PC-9 (cell line): ENCODE results near the gene MOB3B. TPM values are rescaled to one million over a fixed set of nuclear protein-coding genes. Genes with fewer than 3 reads are reported as not detected.

ENCODE experiments used
- BruUV-seq: library from RNA; stranded (reverse); fragments of 400-500 nt; replicated peaks from 2 replicates; lab custom pipeline; 2021; lab: Mats Ljungman, UMichigan
- CTCF ChIA-PET: fragments of 300-600 bp; sonication (Branson Sonifier 250); formaldehyde crosslinking; loops from one replicate; lab custom pipeline; 2022; ENCODE audit warnings: antibody characterized with exemption; lab: Charles Lee
- POLR2A ChIA-PET: fragments of 300-600 bp; sonication (Branson Sonifier 250); formaldehyde crosslinking; loops from one replicate; lab custom pipeline; 2022; ENCODE audit warnings: antibody characterized with exemption; ENCODE audit not compliant: unreplicated experiment; lab: Charles Lee
- DNase-seq, 2 experiments: peaks; one replicate each; pipeline versions ENCODE4 v3.0.0 to v3.0.0-alpha.2; 2015 to 2022; ENCODE audit warnings: mixed read lengths in 1 of 2
- H2AFZ ChIP-seq: fragments of 200-600 bp; sonication (generic); 2 replicates; pipeline ENCODE4 v1.8.1; 2017; ENCODE audit warnings: antibody characterized with exemption
- H3F3A ChIP-seq: fragments of 200-600 bp; sonication (generic); 2 replicates; pipeline ENCODE4 v1.8.1; 2017; ENCODE audit warnings: antibody characterized with exemption, mild to moderate bottlenecking, low read depth; ENCODE audit not compliant: insufficient read depth
- H3K27ac ChIP-seq: fragments of 200-600 bp; sonication (generic); 2 replicates; pipeline ENCODE4 v1.6.1; 2016; ENCODE audit warnings: mixed run types
- H3K27me3 ChIP-seq: fragments of 200-600 bp; sonication (generic); 2 replicates; pipeline ENCODE4 v1.6.1; 2016; ENCODE audit warnings: low read depth, mixed run types; ENCODE audit not compliant: insufficient read depth
- H3K36me3 ChIP-seq: fragments of 200-600 bp; sonication (generic); 2 replicates; pipeline ENCODE4 v1.6.1; 2016; ENCODE audit warnings: low read depth, mixed run types
- H3K4me1 ChIP-seq: fragments of 200-600 bp; sonication (generic); replicated peaks from 2 replicates; pipeline ENCODE4 v1.6.1; 2016; ENCODE audit warnings: mixed run types; ENCODE audit not compliant: insufficient read depth
- H3K4me2 ChIP-seq: fragments of 200-600 bp; sonication (generic); 2 replicates; pipeline ENCODE4 v1.6.1; 2017; ENCODE audit warnings: mixed run types
- H3K4me3 ChIP-seq: fragments of 200-600 bp; sonication (generic); 2 replicates; pipeline ENCODE4 v1.6.1; 2016; ENCODE audit warnings: mixed run types
- H3K79me2 ChIP-seq: fragments of 200-600 bp; sonication (generic); 2 replicates; pipeline ENCODE4 v1.6.1; 2017; ENCODE audit warnings: low read depth, mixed run types
- H3K9me2 ChIP-seq: fragments of 200-600 bp; sonication (generic); 2 replicates; pipeline ENCODE4 v1.8.1; 2017; ENCODE audit warnings: mild to moderate bottlenecking; ENCODE audit not compliant: insufficient read depth
- H3K9me3 ChIP-seq: fragments of 200-600 bp; sonication (generic); 2 replicates; pipeline ENCODE4 v1.8.1; 2016; ENCODE audit warnings: low read depth; ENCODE audit not compliant: insufficient read depth
- H4K20me1 ChIP-seq: fragments of 200-600 bp; sonication (generic); 2 replicates; pipeline ENCODE4 v1.8.1; 2017; ENCODE audit not compliant: insufficient read depth
- CTCF ChIP-seq: fragments of 200-600 bp; sonication (generic); conservative IDR thresholded peaks from 2 replicates; pipeline ENCODE4 v1.6.1; 2017; ENCODE audit warnings: mixed run types, antibody characterized with exemption, mild to moderate bottlenecking, moderate library complexity
- EZH2 ChIP-seq: fragments of 200-600 bp; sonication (generic); IDR thresholded peaks from 2 replicates; pipeline ENCODE4 v1.8.0; 2017; ENCODE audit warnings: antibody characterized with exemption, low read depth
- intact Hi-C: fragments of 100-400 bp; cut with micrococcal nuclease; formaldehyde crosslinking; loops from one replicate; pipeline ENCODE4 v1.10.0; 2022; ENCODE audit not compliant: unreplicated experiment
- total RNA-seq: library from RNA; stranded (reverse); gene quantifications from 2 replicates; pipeline ENCODE4 v1.2.3, GENCODE V29; 2021

The MOB3B gene
- total RNA-seq, 1 experiment from 2014 or later, result 4.4 TPM

GRCh38 chr9:27394826-27395201, 134.8 kb downstream of the MOB3B start:
- no peak for DNase-seq
- Histone ChIP-seq H3K9me2 (no peaks in the 10 kb centered on the region), H2AFZ (no peak overlapping the region), H3K36me3 (no peaks in the 10 kb centered on the region), H3K27me3 (no peaks in the 10 kb centered on the region), H3F3A (no peaks in the 10 kb centered on the region), H3K4me3 (no peak overlapping the region), H3K79me2 (no peaks in the 10 kb centered on the region), H3K4me2 (no peak overlapping the region), H3K4me1 (no peaks in the 10 kb centered on the region), H4K20me1 (no peaks in the 10 kb centered on the region), H3K27ac (no peak overlapping the region), H3K9me3 (no peaks in the 10 kb centered on the region)
- intact Hi-C loops, result no loop called here
- ChIA-PET POLR2A (interaction anchor here (0.7 kb wide), 1 partner anchor 50 kb away, joined by 4 read pairs; no protein-coding TSS in a partner anchor), CTCF (no interaction called here)
- TF ChIP-seq EZH2 (no peak), CTCF (no peak)
- BruUV-seq, result no TSS peak

GRCh38 chr9:27394154-27394825, 135.3 kb downstream of the MOB3B start:
- H2AFZ ChIP-seq, result no peak overlapping the region
- no TSS peak for BruUV-seq
- TF ChIP-seq CTCF, result no peak
- TF ChIP-seq EZH2, result no peak

GRCh38 chr9:27393054-27393846, 136.4 kb downstream of the MOB3B start:
- BruUV-seq, result no TSS peak
- H3K4me2 ChIP-seq, result no peak overlapping the region
- no peak overlapping the region for H2AFZ ChIP-seq
- H4K20me1 ChIP-seq, result no peaks in the 10 kb centered on the region
- no peak for DNase-seq
- H3K79me2 ChIP-seq, result no peaks in the 10 kb centered on the region
- TF ChIP-seq CTCF (no peak), EZH2 (no peak)
- POLR2A ChIA-PET, result no interaction called here
- H3F3A ChIP-seq, result no peaks in the 10 kb centered on the region
- intact Hi-C loops, result no loop called here
- CTCF ChIA-PET, result no interaction called here
- no peak overlapping the region for H3K27ac ChIP-seq
- H3K4me3 ChIP-seq, result no peak overlapping the region
- H3K27me3 ChIP-seq, result no peaks in the 10 kb centered on the region
- H3K9me2 ChIP-seq, result no peaks in the 10 kb centered on the region
- no peaks in the 10 kb centered on the region for H3K9me3 ChIP-seq
- H3K36me3 ChIP-seq, result no peaks in the 10 kb centered on the region
- H3K4me1 ChIP-seq, result no peaks in the 10 kb centered on the region

More at GRCh38 chr9:27394154-27394825, 135.3 kb downstream of the MOB3B start:
- Histone ChIP-seq H3K79me2 (no peaks in the 10 kb centered on the region), H3K4me2 (no peak overlapping the region), H3K9me3 (no peaks in the 10 kb centered on the region), H4K20me1 (no peaks in the 10 kb centered on the region), H3K9me2 (no peaks in the 10 kb centered on the region), H3K4me1 (no peaks in the 10 kb centered on the region), H3K27ac (no peak overlapping the region), H3K36me3 (no peaks in the 10 kb centered on the region), H3K4me3 (no peak overlapping the region), H3K27me3 (no peaks in the 10 kb centered on the region), H3F3A (no peaks in the 10 kb centered on the region)
- ChIA-PET POLR2A (interaction anchor here (0.7 kb wide), 1 partner anchor 51 kb away, joined by 4 read pairs; no protein-coding TSS in a partner anchor), CTCF (no interaction called here)
- DNase-seq, result no peak
- intact Hi-C loops, result no loop called here
